GM18870 (cell line): Measurements from ENCODE around the gene PDS5B.
"Not testable (repeated sequence)": the region's sequence is repeated elsewhere in the genome, so short reads cannot be mapped to it uniquely, and the experiment has no call there.

Source experiments
- ATAC-seq: cut with Tn5 transposase; IDR thresholded peaks from one replicate; pipeline ENCODE4 v1.9.1; 2021; ENCODE audit warnings: moderate library complexity; ENCODE audit not compliant: unreplicated experiment

PDS5B gene

DNA sequence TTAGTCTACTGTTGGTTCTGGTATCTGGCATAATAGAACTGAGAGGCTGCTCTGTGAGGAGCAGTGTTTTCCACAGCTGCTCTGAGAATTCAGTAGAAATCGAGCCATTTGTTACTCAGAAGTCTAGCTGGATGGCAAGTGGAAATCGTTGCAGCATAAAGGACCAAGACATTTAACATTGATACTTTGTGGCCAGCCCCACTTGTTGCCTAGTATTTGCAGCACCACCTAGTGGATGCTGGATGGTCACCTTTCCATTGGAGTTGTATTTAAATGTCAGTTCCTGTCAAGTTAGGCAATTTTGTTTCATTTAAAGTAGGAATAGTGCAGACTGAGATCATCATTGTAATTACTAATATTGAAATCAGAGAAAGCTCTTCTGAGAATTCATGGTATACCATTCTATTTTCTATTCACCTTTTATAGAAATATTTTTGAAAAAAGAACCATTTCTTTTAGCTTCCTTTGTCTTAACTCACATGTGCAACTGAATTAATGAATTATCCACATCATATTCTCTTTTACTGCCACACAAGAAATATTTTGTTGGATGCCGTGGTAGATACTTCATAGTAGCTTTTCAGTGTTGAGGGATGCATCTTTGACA lies 64.6 kb downstream of the PDS5B start:
- ATAC-seq: peak; percentile 60

- ATAC-seq: no peak
Observed at GRCh38 chr13:32657309-32657708, 71.1 kb downstream of the PDS5B start.

DNA sequence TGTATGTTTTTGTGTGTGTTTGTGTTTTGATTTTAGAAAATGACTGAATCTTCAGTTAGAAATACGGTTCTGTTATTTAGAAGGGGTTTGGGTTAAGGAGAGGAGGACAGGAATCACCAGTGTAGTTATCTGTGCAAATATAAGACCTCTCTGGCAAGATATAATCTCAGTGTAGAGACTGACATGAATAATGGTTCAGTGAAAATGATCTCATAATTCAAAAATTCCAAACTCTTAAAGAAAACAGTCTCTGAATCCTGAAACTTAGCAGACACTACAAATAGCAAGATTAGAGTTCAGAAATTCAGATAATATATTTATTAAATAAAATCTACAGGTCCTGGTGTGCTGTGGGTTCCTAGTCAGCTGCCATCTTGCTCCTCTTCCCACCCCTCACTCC lies 73.5 kb downstream of the PDS5B start:
- ATAC-seq: no peak

- no peak for ATAC-seq
Observed at GRCh38 chr13:32660227-32660626, 74.0 kb downstream of the PDS5B start.

DNA sequence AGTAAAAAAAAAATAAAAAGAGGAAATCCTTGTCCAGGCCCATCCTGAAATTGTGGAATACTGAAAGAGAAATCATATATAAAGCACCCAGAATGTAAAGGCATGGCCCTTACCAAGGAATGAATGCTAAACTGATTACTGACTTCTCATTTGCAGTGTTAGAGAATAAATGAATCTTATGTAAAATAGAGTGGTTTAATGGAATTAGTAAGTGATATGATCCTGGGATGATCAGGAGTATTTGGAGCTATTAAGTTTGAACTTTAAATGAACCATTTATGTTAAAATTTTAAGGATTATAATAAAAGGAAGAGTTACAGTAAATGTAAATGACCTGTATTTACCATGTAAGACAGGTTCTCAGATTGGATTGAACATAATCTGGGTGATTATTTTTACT lies 75.4 kb downstream of the PDS5B start:
- no peak for ATAC-seq

DNA sequence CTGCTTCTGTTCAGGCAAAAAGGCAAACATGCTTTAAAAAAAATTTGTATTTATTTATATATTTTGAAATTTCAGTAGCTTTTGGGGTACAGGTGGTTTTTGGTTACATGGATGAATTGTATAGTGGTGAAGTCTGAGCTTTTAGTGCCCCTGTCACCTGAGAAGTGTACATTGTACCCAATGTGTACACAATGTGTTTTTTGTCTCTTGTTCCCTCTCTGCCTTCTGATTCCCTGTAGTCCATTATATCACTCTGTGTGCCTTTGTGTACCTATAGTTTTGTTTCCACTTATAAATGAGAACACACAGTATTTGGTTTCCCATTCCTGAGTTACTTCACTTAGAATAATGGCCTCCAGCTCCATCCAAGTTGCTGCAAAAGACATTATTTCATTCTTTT lies 77.4 kb downstream of the PDS5B start:
- no peak for ATAC-seq

GRCh38 chr13:32666990-32667571 lies 80.8 kb downstream of the PDS5B start:
- ATAC-seq: no peak

DNA sequence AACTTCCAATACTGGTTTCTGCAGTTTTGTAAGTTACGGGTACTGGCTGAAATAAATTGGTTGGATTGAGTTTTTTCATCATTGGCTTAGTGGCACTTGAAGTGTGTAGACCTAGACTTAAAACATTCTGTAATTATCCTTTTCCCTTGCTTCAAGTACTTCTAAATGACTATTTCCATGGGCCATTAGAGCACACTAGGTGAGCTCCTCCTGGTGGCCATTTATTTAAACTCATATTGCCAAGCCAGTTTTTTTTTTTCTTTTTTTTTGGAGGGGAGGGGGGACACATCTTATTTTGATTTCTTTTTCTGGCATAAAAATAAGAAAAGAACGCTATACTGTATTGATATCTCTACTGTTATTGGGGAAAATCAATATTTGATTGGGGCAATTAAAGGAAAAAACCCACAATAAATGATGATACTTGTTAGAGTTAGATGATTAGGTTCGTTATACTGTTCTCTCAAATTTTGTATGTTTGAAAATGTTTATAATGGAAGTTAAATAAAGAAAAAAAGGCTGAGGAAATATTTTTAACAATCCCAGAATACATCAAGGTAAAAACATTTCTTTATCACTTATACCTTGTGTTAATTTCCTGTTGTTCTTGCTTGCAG lies 82.9 kb downstream of the PDS5B start:
- no peak for ATAC-seq

DNA sequence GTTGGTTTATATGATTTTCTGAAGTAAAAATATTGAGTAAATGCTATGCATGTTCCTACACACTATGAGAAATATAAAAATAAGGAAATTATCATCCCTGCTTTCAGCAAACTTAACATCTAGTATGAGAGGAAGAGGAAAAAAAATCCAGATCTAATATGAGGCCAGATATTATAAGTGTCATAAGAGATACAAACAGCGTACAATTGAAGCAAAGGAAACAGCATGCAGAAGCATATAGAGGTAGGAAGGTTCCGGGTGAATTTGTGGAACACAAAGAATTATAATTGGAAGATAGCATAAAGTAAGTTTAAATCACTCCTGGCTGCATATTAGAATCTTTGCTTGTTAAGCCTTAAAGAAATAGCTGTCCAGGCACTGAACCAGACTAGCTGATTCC lies 88.3 kb downstream of the PDS5B start:
- ATAC-seq: no peak

DNA sequence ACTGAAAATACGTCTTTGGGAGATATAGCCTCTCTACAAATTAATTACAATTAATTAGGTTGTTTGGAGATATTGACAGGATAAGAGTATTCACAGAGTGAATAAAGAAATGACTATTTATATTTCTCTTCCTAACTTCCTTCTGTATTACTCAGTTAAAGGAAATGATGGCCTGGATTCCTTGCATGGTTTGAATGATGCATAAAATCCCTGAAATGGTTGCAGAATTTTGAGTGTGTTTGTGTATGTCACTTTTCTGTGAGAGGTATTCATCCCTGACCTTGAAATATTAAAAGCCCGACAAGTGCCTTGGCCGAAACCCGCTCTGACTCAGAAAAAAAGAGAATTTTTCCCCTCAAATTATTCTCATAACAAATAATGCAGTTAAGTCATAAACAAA lies 90.0 kb downstream of the PDS5B start:
- ATAC-seq: no peak

- no peak for ATAC-seq
Observed at GRCh38 chr13:32682130-32682529, 95.9 kb downstream of the PDS5B start.

GRCh38 chr13:32682740-32683139 lies 96.5 kb downstream of the PDS5B start:
- ATAC-seq: no peak

DNA sequence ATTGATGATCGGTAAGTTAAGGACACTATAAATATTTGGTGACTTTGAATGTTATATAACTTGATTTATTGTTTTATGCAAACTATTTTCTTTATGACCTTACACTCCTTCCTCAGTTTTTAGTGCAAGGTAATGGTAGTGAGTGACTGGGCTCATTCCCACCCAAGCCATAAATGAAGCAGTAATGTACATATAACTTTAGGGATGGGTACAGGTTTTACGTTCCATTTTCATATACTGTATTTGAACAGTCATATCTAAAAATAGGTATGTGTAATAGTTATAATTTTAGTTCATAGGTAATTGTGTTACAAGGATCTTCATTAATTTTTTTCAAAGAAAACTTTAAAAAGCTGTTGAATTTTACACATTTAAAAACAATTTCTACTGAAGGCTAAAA lies 101.0 kb downstream of the PDS5B start:
- ATAC-seq: no peak

- ATAC-seq: no peak
Observed at GRCh38 chr13:32695602-32696250, 109.5 kb downstream of the PDS5B start.

DNA sequence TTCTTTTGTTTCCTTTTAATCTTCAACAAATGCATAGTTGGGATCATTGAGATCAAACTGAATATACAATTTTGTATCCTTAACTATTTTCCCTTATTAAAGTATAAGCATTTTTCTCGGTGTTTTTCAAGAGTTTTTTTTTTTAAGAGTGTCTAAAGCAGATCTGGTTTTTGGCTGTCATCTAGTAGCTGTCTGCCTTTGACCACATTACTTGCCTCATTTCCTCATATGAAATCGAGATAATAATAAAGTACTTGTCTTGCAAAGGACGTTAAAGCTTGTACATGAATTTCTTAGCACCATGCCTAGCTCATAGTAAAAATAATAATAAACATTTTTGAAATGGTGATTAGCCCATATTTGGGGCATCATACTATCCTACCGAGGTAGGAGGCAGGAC lies 121.2 kb downstream of the PDS5B start:
- ATAC-seq: no peak

GRCh38 chr13:32713397-32713796 lies 127.1 kb downstream of the PDS5B start:
- no peak for ATAC-seq

- ATAC-seq: not testable (repeated sequence)
Observed at GRCh38 chr13:32716201-32716600, 129.9 kb downstream of the PDS5B start.

DNA sequence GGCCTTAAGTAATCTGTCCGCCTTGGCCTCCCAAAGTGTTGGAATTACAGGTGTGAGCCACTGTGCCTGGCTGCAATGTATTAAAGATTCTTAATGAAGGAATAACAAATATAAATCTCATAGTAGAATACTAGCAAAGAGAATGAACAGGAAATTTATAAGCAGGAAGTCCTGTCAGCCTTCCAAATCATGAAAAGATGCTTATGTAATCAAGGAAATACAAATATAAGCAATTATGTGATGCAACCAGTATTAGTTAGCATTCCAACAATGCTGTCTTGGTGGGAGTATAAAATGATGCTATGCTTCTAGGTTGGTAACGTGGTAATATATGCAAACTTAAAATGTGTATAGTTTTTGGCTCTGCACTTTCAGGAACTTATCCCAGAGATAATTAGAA lies 133.8 kb downstream of the PDS5B start:
- no peak for ATAC-seq

DNA sequence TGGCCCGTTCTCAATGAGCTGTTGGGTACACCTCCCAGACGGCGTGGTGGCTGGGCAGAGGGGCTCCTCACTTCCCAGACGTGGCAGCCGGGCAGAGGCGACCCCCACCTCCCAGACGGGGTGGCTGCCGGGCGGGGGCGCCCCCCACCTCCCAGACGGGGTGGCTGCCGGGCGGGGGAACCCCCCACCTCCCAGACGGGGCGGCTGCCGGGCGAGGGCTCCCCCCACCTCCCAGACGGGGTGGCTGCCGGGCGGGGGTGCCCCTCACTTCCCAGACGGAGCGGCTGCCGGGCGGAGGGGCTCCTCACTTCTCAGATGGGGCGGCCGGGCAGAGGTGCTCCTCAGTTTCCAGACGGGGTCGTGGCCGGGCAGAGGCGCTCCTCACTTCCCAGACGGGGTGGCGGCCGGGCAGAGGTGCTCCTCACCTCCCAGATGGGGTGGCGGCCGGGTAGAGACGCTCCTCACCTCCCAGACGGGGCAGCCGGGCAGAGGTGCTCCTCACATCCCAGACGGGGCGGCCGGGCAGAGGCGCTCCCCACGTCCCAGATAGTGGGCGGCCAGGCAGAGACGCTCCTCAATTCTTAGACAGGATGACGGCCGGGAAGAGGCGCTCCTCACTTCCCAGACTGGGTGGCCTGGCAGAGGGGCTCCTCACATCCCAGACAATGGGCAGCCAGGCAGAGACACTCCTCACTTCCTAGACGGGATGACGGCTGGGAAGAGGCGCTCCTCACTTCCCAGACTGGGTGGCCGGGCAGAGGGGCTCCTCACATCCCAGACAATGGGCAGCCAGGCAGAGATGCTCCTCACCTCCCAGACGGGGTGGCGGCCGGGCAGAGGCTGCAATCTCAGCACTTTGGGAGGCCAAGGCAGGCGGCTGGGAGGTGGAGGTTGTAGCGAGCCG lies 135.1 kb downstream of the PDS5B start:
- not testable (repeated sequence) for ATAC-seq

- no peak for ATAC-seq
Observed at GRCh38 chr13:32722340-32722739, 136.1 kb downstream of the PDS5B start.

DNA sequence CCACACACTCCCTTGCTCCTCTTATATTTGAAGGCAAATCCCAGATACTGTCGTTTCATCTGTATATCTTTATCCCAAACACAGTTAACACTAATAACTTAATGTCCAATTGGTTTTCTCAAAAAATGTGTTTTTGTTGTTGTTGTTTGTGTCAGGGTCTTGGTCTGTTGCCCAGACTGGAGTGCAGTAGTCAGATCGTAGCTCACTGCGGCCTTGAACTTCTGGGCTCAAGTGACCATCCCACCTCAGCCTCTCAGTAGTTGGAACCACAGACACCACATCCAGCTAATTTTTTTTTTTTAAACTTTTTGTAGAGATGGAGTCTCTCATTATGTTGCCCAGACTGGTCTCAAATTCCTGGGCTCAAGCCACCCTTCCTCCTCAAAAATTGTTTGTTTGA lies 137.7 kb downstream of the PDS5B start:
- ATAC-seq: no peak
